DND-41 (cell line): ENCODE measurements around the gene PSMA5.
"Not testable (repeated sequence)": the region's sequence is repeated elsewhere in the genome, so short reads cannot be mapped to it uniquely, and the experiment has no call there.

Experiments
- ATAC-seq: fragments of 200-7000 bp; cut with Tn5 transposase; 3 replicates; pipeline ENCODE4 v1.9.1; 2021; ENCODE audit warnings: low read depth; ENCODE audit not compliant: insufficient read depth
- DNase-seq: peaks from one replicate; pipeline ENCODE4 v3.0.0-alpha.2; 2020
- H2AFZ ChIP-seq: 2 replicates; pipeline ENCODE4 v1.6.0; 2012; ENCODE audit warnings: low read depth, low read length
- H3K27ac ChIP-seq: 2 replicates; pipeline ENCODE4 v1.5.1; 2012; ENCODE audit warnings: low read length, inconsistent platforms
- H3K27me3 ChIP-seq: fragments of 200-600 bp; sonication (generic); 2 replicates; pipeline ENCODE4 v1.6.0; 2012; ENCODE audit warnings: low read length, mild to moderate bottlenecking, inconsistent platforms; ENCODE audit not compliant: insufficient read depth, poor library complexity
- H3K36me3 ChIP-seq: 2 replicates; pipeline ENCODE4 v1.5.1; 2012; ENCODE audit warnings: low read length, inconsistent platforms; ENCODE audit not compliant: insufficient read depth
- H3K4me1 ChIP-seq: 2 replicates; pipeline ENCODE4 v1.5.1; 2012; ENCODE audit warnings: mild to moderate bottlenecking, low read length; ENCODE audit not compliant: insufficient read depth
- H3K4me2 ChIP-seq: 2 replicates; pipeline ENCODE4 v1.6.0; 2012; ENCODE audit warnings: mild to moderate bottlenecking, moderate library complexity, low read length, inconsistent platforms; ENCODE audit not compliant: insufficient read depth
- H3K4me3 ChIP-seq, 2 experiments: fragments of 200-600 bp in 1 of 2; shearing (Covaris generic) in 1 of 2; 2 replicates each; pipeline ENCODE4 v1.5.1; 2012 to 2016; ENCODE audit warnings: inconsistent platforms in 2 of 2, low read length in 2 of 2, mild to moderate bottlenecking in 2 of 2, low read depth in 1 of 2, moderate library complexity in 1 of 2
- H3K79me2 ChIP-seq: 2 replicates; pipeline ENCODE4 v1.6.0; 2012; ENCODE audit warnings: low read length, inconsistent platforms; ENCODE audit not compliant: insufficient read depth
- H3K9ac ChIP-seq: 2 replicates; pipeline ENCODE4 v1.6.0; 2012; ENCODE audit warnings: low read depth, mild to moderate bottlenecking, inconsistent platforms, low read length, moderate library complexity
- H3K9me3 ChIP-seq: 2 replicates; pipeline ENCODE4 v1.5.1; 2012; ENCODE audit warnings: low read length, moderate library complexity, mild to moderate bottlenecking, inconsistent platforms; ENCODE audit not compliant: insufficient read depth, severe bottlenecking
- H4K20me1 ChIP-seq: 2 replicates; pipeline ENCODE4 v1.6.0; 2012; ENCODE audit warnings: low read length; ENCODE audit not compliant: insufficient read depth
- CTCF ChIP-seq: IDR thresholded peaks from 2 replicates; pipeline ENCODE4 v1.5.1; 2012; ENCODE audit warnings: borderline replicate concordance, low read length, moderate library complexity, mild to moderate bottlenecking; ENCODE audit not compliant: poor library complexity, severe bottlenecking; ENCODE audit errors: extremely low read depth
- EZH2 ChIP-seq: IDR thresholded peaks from 3 replicates; pipeline ENCODE4 v1.6.1; 2012; ENCODE audit warnings: borderline replicate concordance, low read depth, mild to moderate bottlenecking, moderate library complexity, low read length, inconsistent platforms; ENCODE audit not compliant: severe bottlenecking

The PSMA5 gene

GRCh38 chr1:109379422-109379821 is 46.8 kb downstream of the PSMA5 start:
- H3K9ac ChIP-seq: no peak overlapping the region
- ATAC-seq (no peak), DNase-seq (no peak)
- no peak overlapping the region for H3K4me3 ChIP-seq
- no peaks in the 10 kb centered on the region for H3K9me3 ChIP-seq
- TF ChIP-seq CTCF (no peak), EZH2 (no peak)
- no peak overlapping the region for H3K27ac ChIP-seq
- no peaks in the 10 kb centered on the region for H3K27me3 ChIP-seq
- H2AFZ ChIP-seq: no peak overlapping the region
- H3K36me3 ChIP-seq: no peaks in the 10 kb centered on the region
- H3K4me1 ChIP-seq: no peaks in the 10 kb centered on the region
- peaks cover 78% of the 10 kb centered on the region for H3K79me2 ChIP-seq
- H4K20me1 ChIP-seq: peaks cover 12% of the 10 kb centered on the region
- H3K4me2 ChIP-seq: no peak overlapping the region

GRCh38 chr1:109377698-109378097 is 48.5 kb downstream of the PSMA5 start:
- Histone ChIP-seq H3K4me1 (0 out of 2 replicates have a peak, but pooled peaks cover 6% of the 10 kb centered on the region), H3K4me3 (no peak overlapping the region), H3K9ac (no peak overlapping the region), H3K27ac (no peak overlapping the region), H3K27me3 (no peaks in the 10 kb centered on the region), H3K36me3 (no peaks in the 10 kb centered on the region), H4K20me1 (peaks cover 13% of the 10 kb centered on the region), H3K9me3 (no peaks in the 10 kb centered on the region), H3K4me2 (no peak overlapping the region), H2AFZ (no peak overlapping the region), H3K79me2 (peaks cover 78% of the 10 kb centered on the region)
- no peak for ATAC-seq
- no peak for TF ChIP-seq EZH2
- TF ChIP-seq CTCF: no peak
- DNase-seq: no peak

DNA sequence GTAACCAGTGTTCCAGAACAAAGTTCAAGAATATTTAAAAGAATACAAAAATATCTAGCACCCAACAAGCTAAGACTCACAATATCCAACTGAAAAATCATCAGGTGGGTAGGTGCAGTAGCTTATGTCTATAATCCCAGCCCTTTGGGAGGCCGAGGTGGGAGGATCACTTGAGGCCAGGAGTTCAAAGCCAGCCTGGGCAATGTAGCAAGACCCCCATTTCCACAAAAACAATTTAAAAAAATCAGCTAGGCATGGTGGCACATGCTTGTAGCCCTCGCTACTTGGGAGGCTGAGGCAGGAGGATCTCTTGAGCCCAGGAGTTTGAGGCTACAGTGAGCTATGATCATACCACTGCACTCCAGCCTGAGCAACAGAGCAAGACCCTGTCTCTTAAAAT is 52.6 kb downstream of the PSMA5 start:
- not testable (repeated sequence) for H3K9ac ChIP-seq, ATAC-seq
- H3K79me2 ChIP-seq: peaks cover 65% of the 10 kb centered on the region

GRCh38 chr1:109373126-109373525 is 53.1 kb downstream of the PSMA5 start:
- Histone ChIP-seq H3K4me2 (no peak overlapping the region), H3K9ac (no peak overlapping the region), H4K20me1 (peaks cover 29% of the 10 kb centered on the region; the same call in 1 of the 2 replicates), H3K27ac (no peak overlapping the region), H3K27me3 (no peaks in the 10 kb centered on the region), H3K4me3 (no peak overlapping the region), H3K9me3 (no peaks in the 10 kb centered on the region), H3K4me1 (peaks cover 17% of the 10 kb centered on the region), H2AFZ (no peak overlapping the region), H3K36me3 (0 out of 2 replicates have a peak, but pooled peaks cover 6% of the 10 kb centered on the region), H3K79me2 (peaks cover 67% of the 10 kb centered on the region)
- ATAC-seq (peak; percentile 29; the same call in 1 of the 3 replicates), DNase-seq (no peak)
- TF ChIP-seq CTCF: no peak
- no peak for TF ChIP-seq EZH2

More for the DNA sequence above, 52.6 kb downstream of the PSMA5 start:
- not testable (repeated sequence) for H3K36me3 ChIP-seq, H3K9me3 ChIP-seq, H2AFZ ChIP-seq, H3K27ac ChIP-seq, H3K27me3 ChIP-seq, H3K4me3 ChIP-seq, H3K4me2 ChIP-seq, DNase-seq
- peaks cover 17% of the 10 kb centered on the region for H3K4me1 ChIP-seq
- H4K20me1 ChIP-seq: peaks cover 26% of the 10 kb centered on the region; the same call in 1 of the 2 replicates
